ENCODE results near the gene TMEM132D.

The TMEM132D gene

GRCh38 chr12:129428240-129428936, 475.4 kb downstream of the TMEM132D start:
- Histone ChIP-seq H3K9ac (no peak overlapping the region), H3K27me3 (ENCODE audit: insufficient read depth, low read depth) (no peaks in the 10 kb centered on the region), H3K27ac (no peak overlapping the region), H3K4me1 (ENCODE audit: low read depth, poor library complexity, severe bottlenecking) (no peaks in the 10 kb centered on the region), H3K36me3 (ENCODE audit: insufficient read depth) (no peaks in the 10 kb centered on the region), H3K4me3 (IDR thresholded peaks at IDR 0.05; ENCODE audit: insufficient read depth, low read depth, low read length) (no peak overlapping the region), H4K20me1 (ENCODE audit: insufficient read depth) (no peaks in the 10 kb centered on the region), H3K79me2 (ENCODE audit: insufficient read depth, low read depth) (no peaks in the 10 kb centered on the region), H3K4me2 (no peak overlapping the region), H2AFZ (ENCODE audit: low read depth) (no peak overlapping the region)
- no peak for TF ChIP-seq CTCF (conservative IDR thresholded peaks at IDR 0.05; ENCODE audit: low read depth, low read length)

GRCh38 chr12:129423041-129423580, 480.7 kb downstream of the TMEM132D start:
- H3K27ac ChIP-seq, result no peak overlapping the region
- no peaks in the 10 kb centered on the region for H3K27me3 ChIP-seq (ENCODE audit: insufficient read depth, low read depth)
- TF ChIP-seq CTCF (conservative IDR thresholded peaks at IDR 0.05; ENCODE audit: low read depth, low read length), result no peak
- H3K4me3 ChIP-seq (IDR thresholded peaks at IDR 0.05; ENCODE audit: insufficient read depth, low read depth, low read length), result no peak overlapping the region
- no peak overlapping the region for H2AFZ ChIP-seq (ENCODE audit: low read depth)
- no peaks in the 10 kb centered on the region for H3K36me3 ChIP-seq (ENCODE audit: insufficient read depth)
- no peak overlapping the region for H3K9ac ChIP-seq
- no peak overlapping the region for H3K4me2 ChIP-seq
- H3K79me2 ChIP-seq (ENCODE audit: insufficient read depth, low read depth), result no peaks in the 10 kb centered on the region
- H4K20me1 ChIP-seq (ENCODE audit: insufficient read depth), result no peaks in the 10 kb centered on the region
- H3K4me1 ChIP-seq (ENCODE audit: low read depth, poor library complexity, severe bottlenecking), result no peaks in the 10 kb centered on the region

- no peak for TF ChIP-seq CTCF (conservative IDR thresholded peaks at IDR 0.05; ENCODE audit: low read depth, low read length)
- Histone ChIP-seq H4K20me1 (ENCODE audit: insufficient read depth) (no peaks in the 10 kb centered on the region), H3K27ac (no peak overlapping the region), H3K27me3 (ENCODE audit: insufficient read depth, low read depth) (no peaks in the 10 kb centered on the region), H3K4me2 (no peak overlapping the region), H3K36me3 (ENCODE audit: insufficient read depth) (no peaks in the 10 kb centered on the region), H2AFZ (ENCODE audit: low read depth) (no peak overlapping the region), H3K9ac (no peak overlapping the region), H3K79me2 (ENCODE audit: insufficient read depth, low read depth) (no peaks in the 10 kb centered on the region), H3K4me3 (IDR thresholded peaks at IDR 0.05; ENCODE audit: insufficient read depth, low read depth, low read length) (no peak overlapping the region), H3K4me1 (ENCODE audit: low read depth, poor library complexity, severe bottlenecking) (no peaks in the 10 kb centered on the region)
Observed at GRCh38 chr12:129413295-129413694, 490.5 kb downstream of the TMEM132D start.

- no peaks in the 10 kb centered on the region for H3K36me3 ChIP-seq (ENCODE audit: insufficient read depth)
- H3K79me2 ChIP-seq (ENCODE audit: insufficient read depth, low read depth), result no peaks in the 10 kb centered on the region
- H3K9ac ChIP-seq, result no peak overlapping the region
- no peak overlapping the region for H2AFZ ChIP-seq (ENCODE audit: low read depth)
- no peak overlapping the region for H3K4me2 ChIP-seq
- no peak for TF ChIP-seq CTCF (conservative IDR thresholded peaks at IDR 0.05; ENCODE audit: low read depth, low read length)
- no peaks in the 10 kb centered on the region for H4K20me1 ChIP-seq (ENCODE audit: insufficient read depth)
- H3K4me3 ChIP-seq (IDR thresholded peaks at IDR 0.05; ENCODE audit: insufficient read depth, low read depth, low read length), result no peak overlapping the region
- H3K27ac ChIP-seq, result no peak overlapping the region
- H3K4me1 ChIP-seq (ENCODE audit: low read depth, poor library complexity, severe bottlenecking), result no peaks in the 10 kb centered on the region
- H3K27me3 ChIP-seq (ENCODE audit: insufficient read depth, low read depth), result no peaks in the 10 kb centered on the region
Observed at GRCh38 chr12:129409281-129409680, 494.5 kb downstream of the TMEM132D start.
